T-cell (primary cell): ENCODE results near the gene SPATA20. TPM values are rescaled to one million over a fixed set of nuclear protein-coding genes. Genes with fewer than 3 reads are reported as not detected.

ENCODE experiments used
- ATAC-seq, 4 experiments: fragments of 200-7000 bp in 3 of 4; fragments of 150-1000 bp in 1 of 4; cut with Tn5 transposase; replicated peaks in 1 of 4; 1 replicate in 3 of 4; 2 replicates in 1 of 4; pipeline ENCODE4 v1.10.0; 2021; ENCODE audit warnings: moderate library complexity in 3 of 4, mild to moderate bottlenecking in 2 of 4, moderate number of reproducible peaks in 1 of 4
- CTCF ChIA-PET, 2 donors: fragments of 300-600 bp; sonication (Branson Sonifier 250); formaldehyde crosslinking; loops; one replicate each; lab custom pipeline; 2022; ENCODE audit warnings: antibody characterized with exemption in 2 of 2; lab: Charles Lee
- POLR2A ChIA-PET, 2 donors: fragments of 300-600 bp; sonication (Branson Sonifier 250); formaldehyde crosslinking; loops; one replicate each; lab custom pipeline; 2022; ENCODE audit warnings: antibody characterized with exemption in 2 of 2; lab: Charles Lee
- DNase-seq, 35 experiments: peaks; one replicate each; pipeline versions ENCODE4 v3.0.0 to v3.0.0-alpha.2; 2013 to 2023
- H3K27ac ChIP-seq: one replicate; pipeline ENCODE4 v1.5.1; 2013; ENCODE audit warnings: low read length
- H3K27me3 ChIP-seq, 2 experiments: replicated peaks in 1 of 2; 1 replicate in 1 of 2; 2 replicates in 1 of 2; pipeline versions ENCODE4 v1.6.1 to v1.7.0; 2013; ENCODE audit warnings: low read length in 1 of 2, mixed read lengths in 1 of 2; ENCODE audit not compliant: control insufficient read depth in 2 of 2, insufficient read depth in 2 of 2; ENCODE audit errors: extremely low read depth in 1 of 2
- H3K36me3 ChIP-seq, 2 donors: 1 replicate in 1 of 2; 2 replicates in 1 of 2; pipeline versions ENCODE4 v1.6.1 to v1.7.0; 2013; ENCODE audit warnings: low read length in 1 of 2; ENCODE audit not compliant: control insufficient read depth in 2 of 2, insufficient read depth in 1 of 2; ENCODE audit errors: extremely low read depth in 1 of 2
- H3K4me1 ChIP-seq, 2 experiments: 1 replicate in 1 of 2; 2 replicates in 1 of 2; pipeline versions ENCODE4 v1.6.1 to v1.7.0; 2013; ENCODE audit warnings: low read length in 2 of 2, mixed read lengths in 1 of 2; ENCODE audit not compliant: insufficient read depth in 2 of 2, control insufficient read depth in 1 of 2; ENCODE audit errors: extremely low read depth in 1 of 2
- H3K4me3 ChIP-seq, 2 donors: 1 replicate in 1 of 2; 2 replicates in 1 of 2; pipeline versions ENCODE4 v1.5.1 to v1.7.0; 2013; ENCODE audit warnings: mild to moderate bottlenecking in 2 of 2, low read length in 1 of 2, moderate library complexity in 1 of 2; ENCODE audit not compliant: control insufficient read depth in 1 of 2; ENCODE audit errors: extremely low read depth in 1 of 2
- H3K9me3 ChIP-seq: 2 replicates; pipeline ENCODE4 v1.7.0; 2013
- H3K27ac Mint-ChIP-seq, 2 donors: one replicate each; pipeline ENCODE4 v1.8.0; 2020 to 2021; ENCODE audit warnings: mild to moderate bottlenecking in 2 of 2, mixed read lengths in 2 of 2
- H3K27me3 Mint-ChIP-seq, 2 donors: one replicate each; pipeline ENCODE4 v1.8.0; 2021 to 2022; ENCODE audit warnings: mixed read lengths in 2 of 2
- H3K36me3 Mint-ChIP-seq: one replicate; pipeline ENCODE4 v1.8.0; 2021; ENCODE audit warnings: mixed read lengths
- H3K4me1 Mint-ChIP-seq, 3 donors: one replicate each; pipeline ENCODE4 v1.8.0; 2020 to 2022; ENCODE audit warnings: mixed read lengths in 3 of 3, mild to moderate bottlenecking in 1 of 3
- H3K4me3 Mint-ChIP-seq, 3 donors: one replicate each; pipeline ENCODE4 v1.8.0; 2020 to 2022; ENCODE audit warnings: mild to moderate bottlenecking in 3 of 3, mixed read lengths in 3 of 3, moderate library complexity in 3 of 3
- H3K9me3 Mint-ChIP-seq, 3 donors: one replicate each; pipeline ENCODE4 v1.8.0; 2020 to 2022; ENCODE audit warnings: mixed read lengths in 3 of 3
- WGBS: methylation state at CpG from one replicate; pipeline ENCODE4 v1.1.5; 2013; ENCODE audit warnings: missing lambda C conversion rate; ENCODE audit not compliant: insufficient coverage; 5-methylcytosine and 5-hydroxymethylcytosine counted together
- total RNA-seq, 35 experiments: library from RNA in 6 of 35; stranded (reverse) in 6 of 35; fragments of 120-200 nt in 1 of 35; gene quantifications; one replicate each; pipeline versions ENCODE4 v1.2.1 to v1.2.4 and lab custom pipeline; 2013 to 2026

Gene SPATA20
- total RNA-seq, 5 donors from 2014 or later (not counting 1 experiment from before 2014, with no cell fraction given): 8.9 to 25.7 (median 20.3) TPM

DNA sequence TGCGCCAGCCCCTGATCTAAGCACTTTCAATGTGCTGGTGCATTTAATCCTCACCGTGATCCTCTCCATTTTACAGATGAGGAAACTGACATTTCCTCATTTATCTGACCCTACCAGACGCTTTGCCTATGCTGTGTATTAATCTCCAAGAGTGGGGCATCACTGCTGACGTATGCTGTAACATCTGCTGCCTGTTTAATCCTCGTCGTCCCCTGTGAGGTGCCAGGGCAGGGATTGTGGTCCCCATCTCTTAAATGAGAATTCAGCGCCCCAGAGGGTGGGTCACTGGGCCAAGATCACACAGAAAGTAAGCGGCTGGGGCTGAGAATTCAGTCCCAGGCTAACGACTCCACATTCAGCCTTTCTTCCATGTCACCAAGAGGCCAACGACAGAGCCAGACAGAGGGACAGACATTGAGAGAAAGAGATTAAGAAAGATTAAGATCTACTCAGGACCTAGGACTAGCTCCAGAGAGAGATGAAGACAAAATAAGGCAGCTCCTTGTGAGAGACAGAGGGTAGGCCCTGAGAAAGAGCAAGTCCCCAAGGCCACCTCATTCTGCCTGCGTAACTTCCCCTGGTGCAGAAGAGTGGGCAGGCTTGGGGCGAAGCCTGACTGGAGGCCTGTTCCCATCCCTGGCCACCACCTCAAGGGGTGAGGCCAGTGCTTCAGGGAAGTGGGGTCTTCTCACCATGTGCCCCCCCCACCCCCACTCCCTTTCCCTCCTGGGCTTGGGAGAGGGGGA, 27.1 kb downstream of the SPATA20 start:
- CTCF ChIA-PET: interaction anchor here in 1 of 2 donors (0.6 kb wide), 1 partner anchor 97 kb away, joined by 3 read pairs; no protein-coding TSS in a partner anchor

DNA sequence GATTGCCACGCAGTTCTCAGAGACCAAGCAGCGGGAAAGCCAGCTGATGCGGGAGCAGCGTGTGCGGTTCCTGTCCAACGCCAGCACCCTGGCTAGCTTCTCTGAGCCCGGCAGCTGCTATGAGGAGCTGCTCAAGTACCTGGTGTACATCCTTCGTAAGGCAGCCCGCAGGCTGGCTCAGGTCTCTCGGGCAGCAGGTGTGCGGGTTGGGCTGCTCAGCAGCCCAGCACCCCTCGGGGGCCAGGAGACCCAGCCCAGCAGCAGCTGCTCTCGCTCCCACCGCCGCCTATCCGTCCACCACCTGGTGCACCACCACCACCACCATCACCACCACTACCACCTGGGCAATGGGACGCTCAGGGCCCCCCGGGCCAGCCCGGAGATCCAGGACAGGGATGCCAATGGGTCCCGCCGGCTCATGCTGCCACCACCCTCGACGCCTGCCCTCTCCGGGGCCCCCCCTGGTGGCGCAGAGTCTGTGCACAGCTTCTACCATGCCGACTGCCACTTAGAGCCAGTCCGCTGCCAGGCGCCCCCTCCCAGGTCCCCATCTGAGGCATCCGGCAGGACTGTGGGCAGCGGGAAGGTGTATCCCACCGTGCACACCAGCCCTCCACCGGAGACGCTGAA, 28.7 kb downstream of the SPATA20 start:
- WGBS: 84% methylated on average over 28 of the region's 33 CpGs
- Histone ChIP-seq H3K4me1 (no peaks in the 10 kb centered on the region), H3K9me3 (no peaks in the 10 kb centered on the region), H3K36me3 (no peaks in the 10 kb centered on the region), H3K27me3 (peaks cover 0 to 50% of the 10 kb centered on the region in 2 experiments), H3K4me3 (no peak overlapping the region), H3K27ac (no peak overlapping the region)
- POLR2A ChIA-PET: no interaction called here
- H3K36me3 Mint-ChIP-seq: no peaks in the 10 kb centered on the region
- H3K9me3 Mint-ChIP-seq: no peaks in the 10 kb centered on the region
- H3K4me1 Mint-ChIP-seq: no peaks in the 10 kb centered on the region
- no peak overlapping the region for H3K27ac Mint-ChIP-seq
- CTCF ChIA-PET: no interaction called here
- H3K4me3 Mint-ChIP-seq: no peak overlapping the region
- ATAC-seq (no peak), DNase-seq (no peak)
- H3K27me3 Mint-ChIP-seq: peaks cover 17% of the 10 kb centered on the region in 2 donors

More for the DNA sequence above, 27.1 kb downstream of the SPATA20 start:
- DNase-seq: no peak
- H3K9me3 Mint-ChIP-seq: no peaks in the 10 kb centered on the region
- no peak overlapping the region for H3K27ac Mint-ChIP-seq
- Histone ChIP-seq H3K27ac (no peak overlapping the region), H3K9me3 (no peaks in the 10 kb centered on the region), H3K36me3 (no peaks in the 10 kb centered on the region), H3K4me3 (no peak overlapping the region), H3K27me3 (peaks cover 0 to 43% of the 10 kb centered on the region in 2 experiments), H3K4me1 (no peaks in the 10 kb centered on the region)
- ATAC-seq: no peak
- H3K27me3 Mint-ChIP-seq: peaks cover 16 to 17% of the 10 kb centered on the region in 2 donors
- H3K4me3 Mint-ChIP-seq: no peak overlapping the region
- POLR2A ChIA-PET: no interaction called here
- WGBS: 82% methylated on average over 8 of the region's 12 CpGs
- H3K4me1 Mint-ChIP-seq: no peaks in the 10 kb centered on the region
- H3K36me3 Mint-ChIP-seq: no peaks in the 10 kb centered on the region

DNA sequence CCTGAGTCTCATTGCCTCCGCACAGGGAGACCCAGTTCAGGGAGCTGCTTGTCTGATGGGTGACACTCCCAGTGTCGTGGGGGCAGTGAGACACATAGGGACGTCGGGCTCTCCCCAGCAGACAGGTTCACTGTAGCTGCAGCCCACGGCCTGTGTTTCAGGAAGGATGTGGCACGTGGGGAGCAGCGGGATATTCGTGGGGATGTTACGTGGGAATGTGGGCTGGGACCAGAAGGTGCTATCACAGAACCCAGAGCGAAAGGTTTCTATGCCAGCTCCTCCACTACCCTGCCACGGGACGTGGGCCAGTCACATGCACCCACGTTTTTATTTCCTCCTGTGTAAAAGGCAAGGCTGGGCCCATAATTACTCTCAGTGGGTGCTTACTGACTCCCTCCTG, 29.9 kb downstream of the SPATA20 start:
- Mint-ChIP-seq H3K9me3 (no peaks in the 10 kb centered on the region), H3K27ac (no peak overlapping the region), H3K4me1 (no peaks in the 10 kb centered on the region), H3K27me3 (peaks cover 15 to 19% of the 10 kb centered on the region in 2 donors), H3K36me3 (no peaks in the 10 kb centered on the region), H3K4me3 (no peak overlapping the region)
- peaks cover 0 to 52% of the 10 kb centered on the region in 2 experiments for H3K27me3 ChIP-seq
- DNase-seq (no peak), ATAC-seq (no peak)
- ChIA-PET POLR2A (no interaction called here), CTCF (no interaction called here)
- H3K9me3 ChIP-seq: no peaks in the 10 kb centered on the region
- H3K4me1 ChIP-seq: no peaks in the 10 kb centered on the region
- no peak overlapping the region for H3K27ac ChIP-seq
- H3K36me3 ChIP-seq: no peaks in the 10 kb centered on the region
- WGBS: 41% methylated on average over 7 of the region's 13 CpGs
- no peak overlapping the region for H3K4me3 ChIP-seq

DNA sequence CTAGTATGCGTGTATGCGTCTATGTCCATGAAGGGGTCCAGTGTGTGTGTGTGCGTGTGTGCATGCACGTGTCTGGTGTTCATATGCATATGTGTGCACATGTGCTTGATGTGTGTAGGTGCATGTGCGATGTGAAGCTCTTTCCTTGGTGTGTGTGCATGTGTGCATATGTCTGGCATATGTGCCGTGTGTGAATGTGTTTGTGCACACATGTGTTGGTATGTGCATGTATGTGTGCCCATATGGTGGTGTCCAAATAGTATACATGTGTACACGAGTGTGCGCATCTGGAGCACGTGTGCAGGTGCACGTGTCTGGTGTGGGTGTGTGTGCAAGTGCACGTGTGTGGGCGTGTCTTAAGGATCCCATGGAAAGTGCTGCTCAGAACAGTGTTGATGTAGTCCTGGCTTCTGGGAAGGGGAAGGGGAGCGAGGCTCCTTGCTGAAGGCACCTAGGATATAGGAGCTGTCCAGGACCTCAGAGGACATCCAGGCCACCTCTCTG, 30.5 kb downstream of the SPATA20 start:
- no peak for DNase-seq
- Mint-ChIP-seq H3K9me3 (no peaks in the 10 kb centered on the region), H3K27me3 (peaks cover 11 to 24% of the 10 kb centered on the region in 2 donors), H3K4me3 (no peak overlapping the region), H3K36me3 (no peaks in the 10 kb centered on the region), H3K4me1 (no peaks in the 10 kb centered on the region), H3K27ac (no peak overlapping the region)
- ChIA-PET POLR2A (interaction anchor here in 1 of 2 donors (0.5 kb wide), 1 partner anchor 124 kb away, joined by 3 read pairs; no protein-coding TSS in a partner anchor), CTCF (no interaction called here)
- H3K36me3 ChIP-seq: no peaks in the 10 kb centered on the region
- no peak overlapping the region for H3K27ac ChIP-seq
- no peak overlapping the region for H3K4me3 ChIP-seq
- H3K27me3 ChIP-seq: peaks cover 0 to 54% of the 10 kb centered on the region in 2 experiments
- no peaks in the 10 kb centered on the region for H3K9me3 ChIP-seq
- no peaks in the 10 kb centered on the region for H3K4me1 ChIP-seq
- WGBS: 86% methylated on average over 13 of the region's 13 CpGs
- ATAC-seq: no peak

DNA sequence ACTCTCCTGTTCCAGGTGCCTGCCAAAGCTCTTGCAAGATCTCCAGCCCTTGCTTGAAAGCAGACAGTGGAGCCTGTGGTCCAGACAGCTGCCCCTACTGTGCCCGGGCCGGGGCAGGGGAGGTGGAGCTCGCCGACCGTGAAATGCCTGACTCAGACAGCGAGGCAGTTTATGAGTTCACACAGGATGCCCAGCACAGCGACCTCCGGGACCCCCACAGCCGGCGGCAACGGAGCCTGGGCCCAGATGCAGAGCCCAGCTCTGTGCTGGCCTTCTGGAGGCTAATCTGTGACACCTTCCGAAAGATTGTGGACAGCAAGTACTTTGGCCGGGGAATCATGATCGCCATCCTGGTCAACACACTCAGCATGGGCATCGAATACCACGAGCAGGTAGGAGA, 31.2 kb downstream of the SPATA20 start:
- H3K9me3 ChIP-seq: no peaks in the 10 kb centered on the region
- H3K27ac ChIP-seq: no peak overlapping the region
- H3K27me3 ChIP-seq: peaks cover 0 to 53% of the 10 kb centered on the region in 2 experiments
- DNase-seq (no peak), ATAC-seq (no peak)
- 78% methylated on average over 15 of the region's 16 CpGs for WGBS
- H3K4me3 Mint-ChIP-seq: no peak overlapping the region
- ChIA-PET POLR2A (interaction anchor here in 1 of 2 donors (0.5 kb wide), 1 partner anchor 125 kb away, joined by 3 read pairs; no protein-coding TSS in a partner anchor), CTCF (no interaction called here)
- no peaks in the 10 kb centered on the region for H3K36me3 ChIP-seq
- H3K4me3 ChIP-seq: no peak overlapping the region
- no peaks in the 10 kb centered on the region for H3K36me3 Mint-ChIP-seq
- peaks cover 11 to 27% of the 10 kb centered on the region in 2 donors for H3K27me3 Mint-ChIP-seq
- H3K4me1 Mint-ChIP-seq: no peaks in the 10 kb centered on the region
- no peaks in the 10 kb centered on the region for H3K4me1 ChIP-seq
- no peaks in the 10 kb centered on the region for H3K9me3 Mint-ChIP-seq
- H3K27ac Mint-ChIP-seq: no peak overlapping the region

DNA sequence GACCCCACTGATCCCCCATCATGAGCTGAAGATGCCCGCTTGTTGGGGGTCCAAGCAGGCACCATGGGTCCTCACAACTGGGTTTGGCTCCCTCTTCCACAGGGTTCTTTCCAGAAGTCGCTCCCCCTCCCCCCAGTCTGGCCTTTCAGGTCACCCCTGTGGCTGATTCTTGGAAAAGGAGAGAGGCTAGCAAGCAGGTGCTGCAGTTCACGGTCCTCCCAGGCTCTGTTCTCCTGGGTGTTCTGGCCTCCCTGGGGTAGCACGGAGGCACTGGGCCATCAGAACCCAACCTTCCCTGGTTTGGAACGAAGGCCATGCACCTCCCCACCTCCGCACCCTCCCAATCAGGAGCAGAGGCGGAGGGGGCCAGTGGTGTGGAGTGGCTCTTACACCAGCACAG, 32.4 kb downstream of the SPATA20 start:
- no peak overlapping the region for H3K27ac ChIP-seq
- ChIA-PET CTCF (no interaction called here), POLR2A (no interaction called here)
- H3K36me3 Mint-ChIP-seq: no peaks in the 10 kb centered on the region
- 60% methylated on average over 1 of the region's 7 CpGs for WGBS
- no peaks in the 10 kb centered on the region for H3K4me1 Mint-ChIP-seq
- no peak overlapping the region for H3K4me3 ChIP-seq
- H3K36me3 ChIP-seq: no peaks in the 10 kb centered on the region
- H3K27me3 Mint-ChIP-seq: peaks cover 22 to 34% of the 10 kb centered on the region in 2 donors
- H3K9me3 ChIP-seq: no peaks in the 10 kb centered on the region
- ATAC-seq (no peak), DNase-seq (no peak)
- H3K4me1 ChIP-seq: no peaks in the 10 kb centered on the region
- H3K27ac Mint-ChIP-seq: no peak overlapping the region
- H3K9me3 Mint-ChIP-seq: no peaks in the 10 kb centered on the region
- H3K27me3 ChIP-seq: peaks cover 0 to 59% of the 10 kb centered on the region in 2 experiments
- no peak overlapping the region for H3K4me3 Mint-ChIP-seq
